ENCODE data around the gene CRYGB. TPM values are rescaled to one million over a fixed set of nuclear protein-coding genes. Genes with fewer than 3 reads are reported as not detected.
A peak's percentile ranks its signal among the peaks of the same experiment; 100 is the strongest.

CRYGB gene
- total and polyA plus RNA-seq, 2 of the 13 experiments (the other 11 are each of a cell fraction or from before 2014, with no cell fraction given), result not detected

DNA sequence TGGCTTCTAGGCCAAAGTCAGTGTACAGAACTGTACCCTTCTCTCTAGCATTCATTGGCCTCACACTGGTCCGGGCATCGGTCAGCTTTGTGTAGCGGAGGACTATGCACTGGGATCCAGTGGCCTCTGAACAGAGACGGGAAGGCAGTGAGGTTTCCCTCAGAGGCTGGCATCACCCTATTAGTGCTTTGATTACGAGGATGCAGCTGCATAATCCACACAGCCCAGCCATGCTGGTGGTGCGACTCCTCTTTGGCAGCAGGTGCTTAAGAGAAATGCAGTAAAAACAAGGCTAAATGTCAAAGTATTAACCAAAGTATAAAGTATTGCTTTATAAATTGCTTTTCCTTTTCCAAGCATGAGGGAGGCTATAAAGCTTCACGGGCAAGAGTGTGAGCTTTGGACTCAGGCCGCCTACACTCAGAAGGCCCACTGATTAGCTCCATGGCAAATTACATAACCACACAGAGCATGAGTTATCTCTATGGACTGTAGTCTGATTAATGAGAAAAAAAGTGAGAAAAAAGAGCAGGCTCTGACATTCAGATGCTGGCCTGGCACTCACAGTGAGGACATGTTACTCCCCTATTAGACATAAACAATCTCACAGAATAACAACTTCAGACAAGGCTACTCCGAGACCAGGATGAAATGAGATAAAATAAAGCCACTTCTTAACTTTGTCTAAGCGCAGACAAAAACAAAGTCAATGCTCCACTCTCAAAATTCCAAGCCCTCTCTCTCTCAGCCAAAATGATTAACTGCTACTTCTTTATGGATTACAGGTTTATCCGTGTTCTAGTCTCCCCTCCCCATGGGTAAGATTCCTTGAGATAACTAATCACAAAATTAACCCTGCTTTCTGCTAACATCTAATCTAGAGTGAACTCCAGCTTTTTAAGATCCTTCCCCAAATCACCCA is 9.9 kb downstream of the CRYGB start (continued):
- TF ChIP-seq, protein P1, sequence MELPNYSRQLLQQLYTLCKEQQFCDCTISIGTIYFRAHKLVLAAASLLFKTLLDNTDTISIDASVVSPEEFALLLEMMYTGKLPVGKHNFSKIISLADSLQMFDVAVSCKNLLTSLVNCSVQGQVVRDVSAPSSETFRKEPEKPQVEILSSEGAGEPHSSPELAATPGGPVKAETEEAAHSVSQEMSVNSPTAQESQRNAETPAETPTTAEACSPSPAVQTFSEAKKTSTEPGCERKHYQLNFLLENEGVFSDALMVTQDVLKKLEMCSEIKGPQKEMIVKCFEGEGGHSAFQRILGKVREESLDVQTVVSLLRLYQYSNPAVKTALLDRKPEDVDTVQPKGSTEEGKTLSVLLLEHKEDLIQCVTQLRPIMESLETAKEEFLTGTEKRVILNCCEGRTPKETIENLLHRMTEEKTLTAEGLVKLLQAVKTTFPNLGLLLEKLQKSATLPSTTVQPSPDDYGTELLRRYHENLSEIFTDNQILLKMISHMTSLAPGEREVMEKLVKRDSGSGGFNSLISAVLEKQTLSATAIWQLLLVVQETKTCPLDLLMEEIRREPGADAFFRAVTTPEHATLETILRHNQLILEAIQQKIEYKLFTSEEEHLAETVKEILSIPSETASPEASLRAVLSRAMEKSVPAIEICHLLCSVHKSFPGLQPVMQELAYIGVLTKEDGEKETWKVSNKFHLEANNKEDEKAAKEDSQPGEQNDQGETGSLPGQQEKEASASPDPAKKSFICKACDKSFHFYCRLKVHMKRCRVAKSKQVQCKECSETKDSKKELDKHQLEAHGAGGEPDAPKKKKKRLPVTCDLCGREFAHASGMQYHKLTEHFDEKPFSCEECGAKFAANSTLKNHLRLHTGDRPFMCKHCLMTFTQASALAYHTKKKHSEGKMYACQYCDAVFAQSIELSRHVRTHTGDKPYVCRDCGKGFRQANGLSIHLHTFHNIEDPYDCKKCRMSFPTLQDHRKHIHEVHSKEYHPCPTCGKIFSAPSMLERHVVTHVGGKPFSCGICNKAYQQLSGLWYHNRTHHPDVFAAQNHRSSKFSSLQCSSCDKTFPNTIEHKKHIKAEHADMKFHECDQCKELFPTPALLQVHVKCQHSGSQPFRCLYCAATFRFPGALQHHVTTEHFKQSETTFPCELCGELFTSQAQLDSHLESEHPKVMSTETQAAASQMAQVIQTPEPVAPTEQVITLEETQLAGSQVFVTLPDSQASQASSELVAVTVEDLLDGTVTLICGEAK (IDR thresholded peaks at IDR 0.05), result no peak
- TF ChIP-seq, protein P1 (CRISPR knock-in tag; IDR thresholded peaks at IDR 0.05), result no peak; the same call in none of the 2 replicates
- no peak for TF ChIP-seq U2AF1 (optimal IDR thresholded peaks at IDR 0.05; ENCODE audit: low read depth, low read length)
- peak; percentile 64; the same call in 1 of the 2 replicates for TF ChIP-seq BRCA1 (CRISPR knock-in tag; IDR thresholded peaks at IDR 0.05)
- 0 out of 2 replicates have a peak, but pooled peaks have one; percentile 12 for TF ChIP-seq CBX5 (CRISPR knock-in tag; IDR thresholded peaks at IDR 0.05; ENCODE audit: borderline replicate concordance)
- TF ChIP-seq, protein P2, sequence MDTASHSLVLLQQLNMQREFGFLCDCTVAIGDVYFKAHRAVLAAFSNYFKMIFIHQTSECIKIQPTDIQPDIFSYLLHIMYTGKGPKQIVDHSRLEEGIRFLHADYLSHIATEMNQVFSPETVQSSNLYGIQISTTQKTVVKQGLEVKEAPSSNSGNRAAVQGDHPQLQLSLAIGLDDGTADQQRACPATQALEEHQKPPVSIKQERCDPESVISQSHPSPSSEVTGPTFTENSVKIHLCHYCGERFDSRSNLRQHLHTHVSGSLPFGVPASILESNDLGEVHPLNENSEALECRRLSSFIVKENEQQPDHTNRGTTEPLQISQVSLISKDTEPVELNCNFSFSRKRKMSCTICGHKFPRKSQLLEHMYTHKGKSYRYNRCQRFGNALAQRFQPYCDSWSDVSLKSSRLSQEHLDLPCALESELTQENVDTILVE (CRISPR knock-in tag; IDR thresholded peaks at IDR 0.05), result 0 out of 2 replicates have a peak, but pooled peaks have one; percentile 60
- peak; percentile 54; the same call in 1 of the 2 replicates for TF ChIP-seq ZNF605 (CRISPR knock-in tag; IDR thresholded peaks at IDR 0.05)
- no peak for TF ChIP-seq MBD4 (IDR thresholded peaks at IDR 0.05; ENCODE audit: borderline replicate concordance, low read length)
- no peak for TF ChIP-seq GTF3A (CRISPR knock-in tag; conservative IDR thresholded peaks at IDR 0.05)
- TF ChIP-seq ZNF501 (CRISPR knock-in tag; IDR thresholded peaks at IDR 0.05), result 0 out of 2 replicates have a peak, but pooled peaks have one; percentile 53
- 0 out of 2 replicates have a peak, but pooled peaks have one; percentile 45 for TF ChIP-seq ISL2 (CRISPR knock-in tag; IDR thresholded peaks at IDR 0.05)
- no peak for TF ChIP-seq SRSF4 (IDR thresholded peaks at IDR 0.05; ENCODE audit: low read depth, low read length, poor library complexity, severe bottlenecking)
- TF ChIP-seq CHCHD3 (CRISPR knock-in tag; IDR thresholded peaks at IDR 0.05), result no peak
- TF ChIP-seq U2AF2 (IDR thresholded peaks at IDR 0.05; ENCODE audit: low read depth, low read length), result no peak
- no peak for TF ChIP-seq ETV5 (CRISPR knock-in tag; IDR thresholded peaks at IDR 0.05; ENCODE audit: borderline replicate concordance)
- TF ChIP-seq GATAD2A (CRISPR knock-in tag; IDR thresholded peaks at IDR 0.05), result peak; percentile 88
- TF ChIP-seq, protein P3, sequence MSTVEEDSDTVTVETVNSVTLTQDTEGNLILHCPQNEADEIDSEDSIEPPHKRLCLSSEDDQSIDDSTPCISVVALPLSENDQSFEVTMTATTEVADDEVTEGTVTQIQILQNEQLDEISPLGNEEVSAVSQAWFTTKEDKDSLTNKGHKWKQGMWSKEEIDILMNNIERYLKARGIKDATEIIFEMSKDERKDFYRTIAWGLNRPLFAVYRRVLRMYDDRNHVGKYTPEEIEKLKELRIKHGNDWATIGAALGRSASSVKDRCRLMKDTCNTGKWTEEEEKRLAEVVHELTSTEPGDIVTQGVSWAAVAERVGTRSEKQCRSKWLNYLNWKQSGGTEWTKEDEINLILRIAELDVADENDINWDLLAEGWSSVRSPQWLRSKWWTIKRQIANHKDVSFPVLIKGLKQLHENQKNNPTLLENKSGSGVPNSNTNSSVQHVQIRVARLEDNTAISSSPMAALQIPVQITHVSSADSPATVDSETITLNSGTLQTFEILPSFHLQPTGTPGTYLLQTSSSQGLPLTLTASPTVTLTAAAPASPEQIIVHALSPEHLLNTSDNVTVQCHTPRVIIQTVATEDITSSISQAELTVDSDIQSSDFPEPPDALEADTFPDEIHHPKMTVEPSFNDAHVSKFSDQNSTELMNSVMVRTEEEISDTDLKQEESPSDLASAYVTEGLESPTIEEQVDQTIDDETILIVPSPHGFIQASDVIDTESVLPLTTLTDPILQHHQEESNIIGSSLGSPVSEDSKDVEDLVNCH (CRISPR knock-in tag; IDR thresholded peaks at IDR 0.05), result no peak

Measured in HepG2 (cell line).